ENCODE results near the gene TNS1.
"Not testable (repeated sequence)": the region's sequence is repeated elsewhere in the genome, so short reads cannot be mapped to it uniquely, and the experiment has no call there.

Gene TNS1

DNA sequence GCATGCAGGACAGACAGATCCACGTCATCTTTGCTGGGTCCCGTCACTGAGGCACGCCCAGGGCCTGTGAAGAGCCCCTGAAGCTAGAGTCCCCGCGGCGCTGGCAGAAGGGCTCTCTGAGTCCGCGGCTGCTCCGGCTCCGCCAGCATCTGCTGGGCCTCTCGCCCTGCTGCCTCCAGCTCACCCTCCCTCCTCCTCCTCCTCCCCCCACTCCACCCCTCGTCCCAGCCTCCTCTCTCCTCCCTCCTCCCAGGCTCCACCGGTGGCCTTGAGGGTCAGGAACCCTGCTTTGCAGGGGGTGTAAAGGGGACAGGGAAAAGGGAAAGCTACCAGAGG, at the start of gene TNS1:
Gene TNS1, minus strand, starts transcription at position 151 of the 336 bp plus-strand sequence. Its CDS starts 123 bp downstream, at position 28.
- no peak for DNase-seq

DNA sequence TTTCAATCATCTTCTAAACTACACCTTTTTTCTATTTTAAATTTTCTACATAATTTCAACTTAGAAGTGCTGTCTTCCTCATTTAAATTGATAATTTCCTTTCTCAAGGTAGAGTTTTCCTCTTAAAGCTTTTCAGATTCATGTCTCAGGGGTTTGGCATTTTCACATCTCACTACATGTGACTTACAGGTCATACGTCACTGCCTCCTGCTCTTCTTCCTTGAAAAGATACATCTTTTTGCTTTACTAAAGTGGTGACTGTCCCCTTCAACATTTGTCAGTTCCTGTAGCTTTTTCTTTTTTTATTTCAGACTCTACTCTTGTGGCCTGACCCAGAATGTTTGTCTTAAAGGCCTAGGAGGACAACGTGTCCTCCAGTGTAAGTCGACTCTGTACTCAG, 49.1 kb upstream of the TNS1 start:
- DNase-seq: no peak

DNA sequence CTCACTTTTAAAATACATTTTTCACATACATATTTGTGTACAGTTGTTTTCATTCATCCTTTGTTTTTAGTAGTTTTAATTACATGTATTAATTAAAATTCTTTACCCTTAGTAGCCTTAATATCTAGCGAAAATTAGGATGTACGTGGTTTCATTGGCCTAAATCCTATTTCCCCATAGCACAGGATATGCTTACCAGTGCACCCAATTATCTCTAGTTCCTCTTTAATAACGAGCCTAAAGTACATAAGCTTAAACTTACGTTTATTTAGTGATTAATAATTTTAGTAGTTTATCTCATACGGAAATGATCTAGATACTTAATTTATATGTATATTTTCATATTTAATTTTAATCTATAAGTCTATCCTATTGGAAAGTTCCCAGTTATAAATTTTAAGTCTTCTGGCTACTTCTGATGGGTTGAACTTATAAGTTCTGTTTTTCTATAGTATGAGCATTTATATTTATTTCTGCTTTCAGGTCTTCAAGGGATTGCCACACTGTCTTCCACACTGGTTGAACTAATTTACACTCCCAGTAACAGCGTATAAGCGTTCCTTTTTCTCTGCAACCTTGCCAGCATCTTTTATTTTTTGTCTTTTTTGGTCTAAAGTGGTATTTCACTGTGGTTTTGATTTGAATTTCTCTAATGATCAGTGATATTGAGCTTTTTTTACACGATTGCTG, 44.9 kb upstream of the TNS1 start:
- DNase-seq: no peak

DNA sequence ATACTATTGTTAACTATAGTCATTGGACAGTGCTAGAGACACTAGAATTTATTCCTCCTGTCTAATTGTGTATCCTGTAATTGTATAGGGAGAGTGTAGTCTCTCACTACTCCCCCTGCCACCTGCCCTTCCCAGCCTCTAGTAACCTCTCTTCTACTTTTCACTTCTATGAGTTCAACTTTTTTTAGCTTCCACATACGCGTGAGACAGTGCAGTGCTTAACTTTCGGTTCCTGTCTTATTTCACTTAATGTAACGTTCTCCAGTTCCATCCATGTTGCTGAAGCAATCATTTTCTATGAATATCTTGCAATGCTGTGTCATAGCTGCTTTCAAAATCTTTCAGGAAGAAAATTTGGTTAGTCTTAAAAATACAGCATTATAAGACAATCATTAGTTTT, 43.4 kb upstream of the TNS1 start:
- DNase-seq: no peak

DNA sequence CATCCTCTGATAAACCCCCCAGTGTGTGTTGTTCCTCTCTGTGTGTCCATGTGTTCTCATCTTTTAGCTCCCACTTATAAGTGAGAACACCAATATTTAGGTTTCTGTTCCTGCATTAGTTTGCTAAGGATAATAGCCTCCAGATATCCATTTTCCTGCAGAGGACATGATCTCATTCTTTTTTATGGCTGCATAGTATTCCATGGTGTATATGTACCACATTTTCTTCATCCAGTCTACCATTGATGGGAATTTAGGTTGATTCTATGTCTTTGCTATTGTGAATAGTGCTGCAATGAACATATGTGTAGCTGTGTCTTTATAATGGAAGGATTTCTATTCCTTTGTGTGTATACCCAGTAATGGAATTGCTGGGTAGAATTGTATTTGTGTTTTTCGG, 41.8 kb upstream of the TNS1 start:
- not testable (repeated sequence) for DNase-seq

DNA sequence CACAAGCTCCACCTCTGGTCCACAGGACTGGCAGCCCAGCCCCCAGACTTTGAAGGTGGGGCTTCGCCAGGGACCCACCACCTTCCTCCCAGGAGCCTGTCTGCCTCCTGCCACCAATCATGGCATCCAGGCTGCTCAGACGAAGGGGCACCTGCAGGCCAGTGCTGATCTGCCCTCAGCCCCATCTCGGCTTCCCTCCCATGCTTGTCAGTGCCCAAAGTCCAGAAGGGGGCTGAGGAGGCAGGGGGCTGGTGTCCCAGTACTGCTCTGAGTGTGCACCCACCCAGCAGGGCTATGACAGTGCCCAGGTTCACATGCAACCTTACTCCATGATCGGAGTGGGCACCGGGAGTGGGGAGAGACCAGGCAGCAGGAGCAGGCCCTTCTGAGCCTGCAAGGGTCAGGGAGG, 40.9 kb upstream of the TNS1 start:
- no peak for DNase-seq

DNA sequence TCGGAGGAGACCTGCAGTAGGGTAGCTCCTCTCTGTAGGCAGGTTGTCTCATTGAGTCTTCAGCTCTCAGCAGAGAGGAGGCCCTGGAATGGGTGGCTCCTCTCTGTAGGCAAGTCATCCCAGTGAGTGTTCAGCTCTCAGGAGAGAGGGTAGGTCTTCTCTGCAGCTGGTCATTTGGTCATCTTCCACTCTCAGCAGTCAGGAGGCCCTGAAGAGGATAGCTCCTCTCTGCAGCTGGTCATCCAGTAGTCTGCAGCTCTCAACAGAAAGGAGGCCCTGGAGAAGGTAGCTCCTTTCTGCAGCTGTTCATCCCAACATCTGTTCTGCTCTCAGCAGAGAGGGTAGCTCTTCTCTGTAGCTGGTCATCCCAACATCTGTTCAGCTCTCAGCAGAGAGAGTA, 40.3 kb upstream of the TNS1 start:
- no peak for DNase-seq

DNA sequence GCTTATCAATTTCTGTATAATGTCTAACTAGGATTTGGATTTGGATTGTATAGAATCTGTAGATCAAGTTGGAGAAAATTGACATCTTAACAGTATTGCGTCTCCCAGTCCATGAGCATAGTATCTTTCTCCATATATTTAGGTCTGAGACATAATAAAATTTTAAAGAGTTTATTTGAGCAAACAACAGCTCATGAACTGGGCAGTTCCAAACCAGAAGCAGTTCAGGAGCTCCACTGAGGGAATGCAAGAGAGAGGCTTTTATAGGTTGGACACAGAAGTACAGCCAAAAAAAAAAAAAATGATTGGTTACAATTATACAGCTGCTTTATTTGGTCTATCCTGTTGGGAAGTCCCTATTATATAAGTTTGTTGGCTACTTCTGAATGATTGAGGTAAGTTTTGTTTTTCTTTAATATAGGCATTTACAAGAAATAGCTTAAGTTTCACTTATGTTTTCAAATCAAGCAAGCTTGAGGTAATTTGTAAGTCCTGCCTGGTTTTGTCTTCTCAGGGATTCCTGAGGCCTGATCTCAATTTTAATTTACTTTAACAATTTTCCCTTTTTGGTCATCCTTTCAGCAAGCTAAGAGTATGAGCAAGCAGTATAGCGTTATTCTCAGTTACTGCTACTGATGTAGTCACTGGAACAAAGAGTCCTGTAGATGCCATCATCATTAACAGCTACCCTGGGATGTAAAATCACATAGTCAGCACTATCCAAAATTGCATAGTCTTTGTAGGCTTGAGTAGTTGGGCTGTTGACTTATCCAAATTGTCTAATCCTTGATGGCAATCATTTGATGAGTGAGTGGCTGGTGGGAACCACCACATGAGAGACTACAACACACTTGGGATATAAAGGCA, 38.7 kb upstream of the TNS1 start:
- no peak for DNase-seq

DNA sequence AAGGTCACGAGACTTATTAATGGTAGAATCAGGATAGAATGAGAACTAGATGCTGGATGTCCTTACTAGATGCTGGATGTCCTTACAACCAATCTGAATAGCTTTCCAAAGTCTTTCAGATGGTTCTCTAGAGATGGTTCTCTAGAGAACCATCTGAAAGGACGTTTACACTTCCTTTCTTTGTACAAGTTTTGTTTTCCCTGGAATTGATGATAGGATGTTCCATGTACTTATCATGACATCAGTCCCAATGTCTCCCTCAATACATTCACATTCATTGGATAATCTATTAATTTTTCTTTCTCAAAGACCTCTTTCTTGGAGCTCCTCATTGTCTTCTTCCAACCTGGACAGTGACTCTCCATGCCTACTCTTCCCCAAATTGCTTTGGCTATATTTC, 38.1 kb upstream of the TNS1 start:
- DNase-seq: no peak

DNA sequence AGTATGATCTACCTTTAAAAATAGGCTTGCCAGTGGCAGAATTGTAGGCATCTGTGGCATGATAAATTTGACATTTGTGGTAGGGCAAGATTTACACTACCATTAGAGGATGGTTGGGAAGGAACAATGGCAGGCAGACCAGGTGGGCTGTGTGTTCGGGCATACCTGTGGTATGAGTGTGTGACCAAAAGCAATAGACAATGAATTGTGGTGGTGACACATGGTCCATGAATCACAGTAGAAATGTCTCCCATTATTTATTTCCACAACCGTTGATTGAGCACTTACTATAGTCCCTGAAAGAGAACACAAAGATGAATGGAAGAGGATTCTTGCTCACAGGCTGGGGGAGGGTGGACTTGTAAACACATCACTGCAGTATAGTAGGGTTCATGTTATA, 36.4 kb upstream of the TNS1 start:
- DNase-seq: no peak

DNA sequence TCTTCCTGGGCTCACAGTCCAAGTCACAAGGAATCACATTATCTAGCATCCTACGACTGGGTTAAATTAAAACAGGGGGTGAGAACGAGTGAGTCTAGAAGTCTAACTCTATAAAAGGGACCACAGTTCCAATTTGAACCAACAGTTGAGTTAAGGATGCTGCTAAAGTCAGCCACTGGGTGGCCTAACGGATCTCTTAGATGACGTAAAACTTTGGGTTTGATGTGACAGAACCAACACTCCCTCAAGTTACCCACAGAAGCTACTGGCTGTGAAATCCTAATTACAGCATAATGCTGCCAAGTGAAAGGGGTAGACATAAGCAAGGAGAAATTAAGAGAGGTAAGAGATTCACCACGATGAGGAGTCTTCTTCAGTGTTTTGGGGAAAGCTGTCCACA, 33.6 kb upstream of the TNS1 start:
- DNase-seq: no peak

DNA sequence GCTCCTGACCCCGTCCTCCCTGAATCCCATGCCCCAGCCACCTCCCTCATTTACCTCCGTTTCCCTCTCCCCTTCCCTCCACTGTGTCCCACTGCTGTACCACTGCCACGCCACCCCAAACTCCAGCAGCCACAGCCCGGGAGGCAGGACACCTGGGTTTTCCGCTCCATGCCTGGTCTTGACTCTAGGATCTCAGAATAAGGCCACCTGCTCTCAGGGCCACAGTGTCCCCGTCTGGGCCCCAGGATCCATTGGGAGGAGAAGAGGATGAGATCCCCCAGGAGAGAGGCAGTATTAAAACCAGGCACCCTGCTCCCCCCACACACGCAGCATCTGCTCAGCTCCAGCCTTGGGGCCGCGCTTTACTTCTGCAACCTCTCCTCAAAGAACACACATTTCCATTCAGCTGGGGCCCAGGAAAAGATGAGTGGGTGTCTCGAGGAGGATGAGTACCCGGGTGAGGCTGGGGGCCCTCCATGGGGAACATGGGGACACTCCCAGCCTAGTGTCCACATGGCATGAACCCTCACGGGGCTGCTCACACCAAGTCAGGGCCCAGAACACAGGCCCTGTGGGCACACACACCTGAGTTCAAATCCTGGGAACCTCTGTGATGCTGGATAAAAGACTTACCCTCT, 32.8 kb upstream of the TNS1 start:
- no peak for DNase-seq

DNA sequence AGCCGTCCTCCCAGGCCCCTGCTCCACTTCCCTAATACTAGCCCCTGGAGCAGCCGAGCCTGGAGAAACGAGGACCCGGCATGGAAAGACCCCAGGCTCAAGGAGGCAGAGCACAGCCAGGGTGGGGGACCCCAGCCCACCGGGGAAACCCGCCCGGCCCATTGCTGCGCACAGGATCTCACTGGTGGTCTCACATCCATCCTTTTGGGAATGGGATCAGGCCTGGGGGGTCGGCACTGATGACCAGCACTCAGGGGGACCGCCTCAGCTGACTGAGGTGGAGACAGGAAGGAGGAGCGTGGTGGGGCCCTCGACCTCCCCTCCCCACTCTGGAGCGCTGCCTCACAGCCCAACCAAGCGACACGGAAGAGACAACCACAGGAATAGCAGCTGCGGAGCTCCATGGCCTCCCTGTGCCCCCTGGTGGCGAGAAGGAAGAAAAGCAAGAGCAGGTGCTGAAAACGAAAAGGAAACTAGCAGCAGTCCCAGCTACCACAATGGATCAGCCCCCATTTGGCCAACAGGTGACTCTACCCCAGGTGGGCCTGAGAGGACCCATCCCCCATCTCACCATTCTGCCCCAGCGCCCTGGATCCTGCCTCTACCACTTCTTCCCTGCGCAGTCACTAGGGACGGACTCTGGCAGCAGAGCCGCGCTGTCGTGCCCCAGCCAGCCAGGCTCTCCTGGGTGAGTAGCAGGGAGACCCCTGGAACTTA, 31.9 kb upstream of the TNS1 start:
- peak; percentile 80 for DNase-seq

DNA sequence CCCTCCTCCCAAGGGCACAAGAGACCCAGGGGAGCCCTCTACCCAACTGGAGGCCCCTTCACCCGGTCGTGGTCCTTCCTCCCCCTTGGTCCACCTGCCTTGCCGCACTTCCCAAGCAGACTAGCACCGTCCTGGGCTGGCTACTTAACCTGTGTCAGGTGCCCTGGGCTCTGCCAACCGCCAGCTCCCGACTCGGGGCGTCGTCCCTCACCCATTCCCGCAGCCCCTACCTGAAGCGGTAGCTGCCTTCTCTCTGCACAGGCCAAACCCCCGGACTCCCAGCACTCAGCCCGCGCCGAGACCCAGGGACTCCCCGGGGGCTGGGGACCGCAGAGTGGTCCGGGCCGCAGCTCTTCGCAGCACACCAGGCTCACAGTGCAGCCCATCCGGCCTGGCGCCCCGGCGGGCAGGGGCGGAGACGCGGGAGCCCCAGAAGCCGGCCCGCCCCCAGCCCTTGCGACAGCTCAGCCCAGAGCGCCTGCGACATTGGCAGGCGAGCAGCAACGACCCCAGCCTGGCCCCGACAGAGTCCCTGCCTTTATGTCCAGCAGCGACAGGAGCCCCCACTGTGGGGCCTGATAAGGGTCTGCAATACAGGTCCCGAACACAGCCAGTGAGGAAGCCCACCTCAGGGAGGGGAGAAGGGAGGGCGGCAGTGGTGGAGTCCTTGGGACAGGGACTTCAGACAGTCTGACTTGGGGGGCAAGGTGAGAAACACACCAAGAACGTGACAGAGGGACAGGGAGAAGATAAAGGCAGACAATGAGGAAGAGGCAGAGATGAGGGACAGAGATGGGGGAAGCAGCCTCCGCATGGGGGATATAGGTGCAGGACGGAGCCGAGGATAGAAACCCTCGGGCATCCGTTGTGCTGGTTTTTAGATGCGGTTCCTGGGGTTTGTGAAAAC, 31.0 kb upstream of the TNS1 start:
- DNase-seq: no peak

DNA sequence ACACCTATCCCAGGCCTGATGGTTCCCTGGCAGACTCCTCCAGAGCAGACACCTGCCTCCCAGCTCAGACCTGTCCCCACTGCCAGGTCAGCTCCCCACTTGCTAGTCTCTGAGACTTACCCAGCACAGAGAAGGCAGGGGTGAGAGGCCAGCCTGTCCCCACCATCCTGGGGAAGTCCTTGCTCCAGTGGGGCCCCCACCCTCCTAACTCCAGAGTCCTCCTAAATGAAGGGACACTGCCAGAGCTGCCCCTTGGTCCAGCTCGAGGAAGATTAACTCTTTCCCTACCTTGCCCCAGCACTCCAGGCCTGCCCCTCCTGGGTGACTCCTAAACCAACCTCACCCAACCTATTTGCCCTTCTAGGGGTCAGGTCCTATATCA, 30.4 kb upstream of the TNS1 start:
- DNase-seq: no peak

DNA sequence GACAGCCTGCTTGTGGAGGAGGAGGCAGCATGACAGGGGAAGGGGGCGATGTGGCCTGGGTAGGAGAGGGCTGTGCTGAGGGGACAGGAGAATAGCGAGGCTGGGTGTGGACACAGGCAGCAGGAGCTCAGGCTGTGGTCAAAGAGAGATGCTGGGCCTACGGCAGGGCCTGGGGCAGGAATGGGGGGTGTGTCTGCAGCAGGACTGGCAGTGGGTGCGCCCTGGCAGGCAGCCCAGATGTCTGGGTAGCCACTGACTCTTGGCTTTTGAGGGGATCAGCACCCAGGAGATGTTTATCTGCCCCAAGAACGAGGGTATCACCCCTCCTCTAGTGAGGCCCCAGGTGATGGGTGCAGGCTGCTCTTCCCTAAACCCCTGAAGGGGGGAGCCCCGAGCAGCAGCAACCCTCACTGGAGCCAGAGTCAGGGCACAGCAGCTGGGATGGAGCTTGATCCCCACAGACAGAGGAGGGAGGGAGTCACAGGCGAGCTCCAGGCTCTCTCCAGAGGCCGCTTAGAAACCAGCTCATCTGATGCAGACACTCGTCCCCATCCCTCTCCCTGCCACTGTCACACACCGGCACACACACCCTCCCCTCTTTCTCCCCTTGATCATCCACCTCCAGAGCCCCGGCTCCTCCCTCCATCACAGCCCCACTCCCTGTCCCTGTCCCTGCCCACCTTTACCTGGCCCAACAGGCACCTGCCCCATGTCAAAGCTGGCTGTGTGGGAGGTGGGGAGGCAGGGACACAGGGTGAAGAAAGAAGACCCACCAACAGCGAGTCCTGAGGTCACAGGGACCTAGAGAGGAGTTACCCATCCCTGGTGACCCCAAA, 29.8 kb upstream of the TNS1 start:
- DNase-seq: peak; percentile 8

DNA sequence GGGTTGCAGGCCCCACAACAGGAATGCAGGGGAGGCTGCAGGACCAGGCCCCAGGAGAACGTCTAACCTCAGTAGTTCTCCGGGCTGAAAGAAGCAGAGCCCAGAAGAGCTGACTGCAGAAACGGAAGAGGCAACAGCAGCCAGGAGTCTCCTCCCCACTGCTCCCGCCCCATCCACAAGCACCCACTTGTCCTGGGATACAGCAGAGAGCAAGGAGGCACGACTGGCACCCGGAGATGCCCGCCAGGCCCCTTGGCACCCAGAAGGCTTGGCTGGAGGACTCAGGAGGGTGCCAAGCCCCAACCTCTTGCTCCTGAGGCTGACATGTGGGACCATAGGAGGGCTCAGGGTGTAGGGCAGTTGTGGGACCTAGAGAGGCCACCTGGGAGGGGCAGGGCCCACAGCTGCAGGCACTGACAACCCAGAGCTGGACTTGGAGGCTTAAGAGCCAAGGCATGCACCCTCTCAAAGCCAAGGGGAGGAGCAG, 29.0 kb upstream of the TNS1 start:
- DNase-seq: no peak

DNA sequence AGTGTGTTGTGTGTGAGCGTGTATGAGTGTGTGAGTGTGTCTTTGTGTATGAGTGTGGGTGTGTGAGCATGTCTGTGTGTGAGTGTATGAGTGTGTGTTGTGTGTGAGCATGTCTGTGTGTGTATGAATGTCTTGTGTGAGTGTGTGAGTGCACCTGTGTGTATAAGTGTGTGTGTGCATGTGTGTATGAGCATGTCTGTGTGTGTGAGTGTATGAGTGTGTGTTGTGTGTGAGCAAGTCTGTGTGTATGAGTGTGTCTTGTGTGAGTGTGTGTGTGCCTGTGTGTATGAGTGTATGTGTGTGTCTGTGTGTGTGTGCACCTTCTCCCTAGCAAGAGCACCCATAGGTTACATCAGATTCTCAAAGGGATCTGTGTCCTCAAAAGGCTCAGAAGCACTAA, 28.5 kb upstream of the TNS1 start:
- no peak for DNase-seq

DNA sequence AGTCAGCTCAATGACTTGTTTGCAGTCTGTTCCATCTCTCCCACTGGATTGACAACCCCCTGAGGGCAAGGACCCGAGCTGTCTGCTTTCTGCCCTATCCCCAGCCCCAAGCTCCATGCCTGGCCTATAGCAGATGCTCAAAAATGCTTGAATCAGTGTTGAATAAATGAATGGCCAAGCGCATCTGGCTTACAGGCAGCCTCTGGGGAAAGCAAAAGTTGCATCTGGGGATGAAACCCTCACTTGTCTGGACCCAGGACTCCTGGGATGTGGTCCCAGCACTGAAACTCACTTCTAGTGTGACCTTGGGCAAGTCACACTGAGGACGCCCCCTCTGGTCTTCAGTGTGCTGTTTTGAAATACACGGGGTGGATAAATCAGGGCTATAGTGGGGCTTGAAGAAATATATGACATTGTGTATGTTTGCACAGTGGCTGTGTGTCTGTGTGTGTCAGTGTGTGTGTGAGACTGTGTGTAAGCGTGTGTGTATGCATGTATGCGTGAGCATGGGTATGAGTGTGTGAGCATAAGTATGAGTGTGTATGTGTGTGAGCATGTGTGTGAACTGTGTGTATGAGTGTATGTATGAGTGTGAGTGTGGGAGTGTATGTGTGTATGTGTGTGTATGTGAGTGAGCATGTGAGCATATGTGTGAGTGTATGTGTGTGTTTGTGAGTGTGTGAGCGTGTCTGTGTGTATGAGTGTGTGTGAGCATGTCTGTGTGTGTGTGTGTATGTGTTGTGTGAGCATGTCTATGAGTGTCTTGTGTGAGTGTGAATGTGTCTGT, 27.8 kb upstream of the TNS1 start:
- no peak for DNase-seq
